Adrenal gland (tissue), 12 donors: ENCODE measurements around the gene AP2A1. TPM values are rescaled to one million over a fixed set of nuclear protein-coding genes. Genes with fewer than 3 reads are reported as not detected.

Experiments
- DNase-seq, 7 donors: peaks; one replicate each; pipeline ENCODE4 v3.0.0-alpha.2; 2019 to 2020
- H3K27ac ChIP-seq, 5 donors: fragments of 200-600 bp; sonication (generic) in 4 of 5; 1 replicate in 3 of 5; 2 replicates in 2 of 5; pipeline versions ENCODE4 v1.5.1 to v1.8.0; 2016 to 2020; ENCODE audit warnings: mild to moderate bottlenecking in 1 of 5
- H3K27me3 ChIP-seq: fragments of 200-600 bp; 2 replicates; pipeline ENCODE4 v1.8.0; 2021
- H3K36me3 ChIP-seq, 2 donors: fragments of 200-600 bp; replicated peaks in 1 of 2; 1 replicate in 1 of 2; 2 replicates in 1 of 2; pipeline versions ENCODE4 v1.5.1 to v1.8.0; 2018 to 2022
- H3K4me1 ChIP-seq, 2 donors: fragments of 200-600 bp; replicated peaks in 1 of 2; 1 replicate in 1 of 2; 2 replicates in 1 of 2; pipeline versions ENCODE4 v1.5.1 to v1.8.0; 2018 to 2021
- H3K4me3 ChIP-seq, 4 donors: fragments of 200-600 bp; sonication (generic) in 3 of 4; one replicate each; pipeline ENCODE4 v1.5.1; 2016 to 2018
- H3K9me3 ChIP-seq, 3 donors: fragments of 200-600 bp; sonication (generic) in 1 of 3; replicated peaks in 1 of 3; 1 replicate in 2 of 3; 2 replicates in 1 of 3; pipeline versions ENCODE4 v1.5.1 to v1.8.0; 2016 to 2021
- CTCF ChIP-seq, 6 experiments: fragments of 450-650 bp in 4 of 6; fragments of 200-600 bp in 2 of 6; sonication (generic) in 1 of 6; IDR thresholded peaks; 1 replicate in 5 of 6; 2 replicates in 1 of 6; pipeline versions ENCODE4 v1.5.1 to v1.8.0; 2016 to 2021; ENCODE audit warnings: antibody characterized with exemption in 6 of 6, mild to moderate bottlenecking in 2 of 6, moderate library complexity in 1 of 6
- POLR2A ChIP-seq, 2 donors: fragments of 450-650 bp; IDR thresholded peaks; one replicate each; pipeline ENCODE4 v1.6.1; 2017; ENCODE audit warnings: antibody characterized with exemption in 2 of 2, mild to moderate bottlenecking in 2 of 2, moderate library complexity in 1 of 2
- WGBS, 4 donors: extraction: QIAGEN DNeasy Blood & Tissue Kit in 2 of 4; methylation state at CpG; one replicate each; pipeline versions ENCODE4 v1.1.5 to v1.1.7; 2013 to 2017; 5-methylcytosine and 5-hydroxymethylcytosine counted together
- intact Hi-C, 2 donors: fragments of 100-400 bp; cut with DNase I; formaldehyde crosslinking; loops; one replicate each; pipeline versions ENCODE4 v1.14.1 to v1.15.0; 2022 to 2023
- polyA plus RNA-seq, 3 donors: library from polyadenylated mRNA; stranded (reverse); fragments of 200-250 nt in 2 of 3; fragments of 350-450 nt in 1 of 3; fragmentation: Illumina TruSeq in 1 of 3; extraction: RNeasy Lipid Tissue Mini Kit (QIAGEN cat#74804) in 1 of 3; gene quantifications; one replicate each; pipeline ENCODE4 v1.2.3, GENCODE V29; 2013 to 2014
- total RNA-seq, 9 donors: library from RNA; depleted of rRNA in 4 of 9; stranded (reverse); fragments of >200 nt in 4 of 9; fragments of 120-200 nt in 1 of 9; fragmentation: NEBNext Ultra II Directional in 1 of 9; extraction: Animal tissue kit (Norgen Biotek cat#: 25700) in 1 of 9; gene quantifications; one replicate each; pipeline versions ENCODE4 v1.1.0 to v1.2.4, GENCODE V29; 2013 to 2023
- donor health status: healthy with polysubstance abuse.
- donor health status: Bipolar disorder and iron deficiency.
- donor health status: DM: yes; HTN: yes; CAD: no.
- donor health status: DM: no; HTN: no; CAD: no.
- donor health status: DM: no; HTN: no; CAD: no.
- donor health status: DM: yes; HTN: yes; CAD: no.

AP2A1 gene
- total and polyA plus RNA-seq, 12 donors: 59.8 to 455 (median 239) TPM

- TF ChIP-seq CTCF (IDR thresholded peaks at IDR 0.05) (no peak), POLR2A (IDR thresholded peaks at IDR 0.05) (no peak)
- 90 to 96% (median 92%) methylated on average over 3 to 10 of the region's 10 CpGs for WGBS, 4 donors
- H3K9me3 ChIP-seq: no peaks in the 10 kb centered on the region
- H3K4me3 ChIP-seq: no peak overlapping the region
- no peaks in the 10 kb centered on the region for H3K27me3 ChIP-seq
- no peak overlapping the region for H3K27ac ChIP-seq
- DNase-seq: no peak
- no peaks in the 10 kb centered on the region for H3K4me1 ChIP-seq
- no peaks in the 10 kb centered on the region for H3K36me3 ChIP-seq
- intact Hi-C loops: no loop called here
These were observed 26.9 kb upstream of the AP2A1 start for GRCh38 chr19:49739933-49740332.

GRCh38 chr19:49741210-49741844 is 25.5 kb upstream of the AP2A1 start:
- H3K27me3 ChIP-seq: no peaks in the 10 kb centered on the region
- H3K36me3 ChIP-seq: no peaks in the 10 kb centered on the region
- 86 to 92% (median 89%) methylated on average over 9 of the region's 9 CpGs for WGBS, 4 donors
- no peaks in the 10 kb centered on the region for H3K9me3 ChIP-seq
- no peak overlapping the region for H3K27ac ChIP-seq
- no peak for TF ChIP-seq POLR2A (IDR thresholded peaks at IDR 0.05)
- no peak for TF ChIP-seq CTCF (IDR thresholded peaks at IDR 0.05)
- H3K4me3 ChIP-seq: no peak overlapping the region
- DNase-seq: no peak
- H3K4me1 ChIP-seq: no peaks in the 10 kb centered on the region
- intact Hi-C loops: no loop called here

- H3K27me3 ChIP-seq: no peaks in the 10 kb centered on the region
- intact Hi-C loops: no loop called here
- no peak for DNase-seq
- no peak overlapping the region for H3K27ac ChIP-seq
- no peaks in the 10 kb centered on the region for H3K9me3 ChIP-seq
- TF ChIP-seq CTCF (IDR thresholded peaks at IDR 0.05): no peak
- TF ChIP-seq POLR2A (IDR thresholded peaks at IDR 0.05): no peak
- WGBS, 4 donors: 95 to 97% (median 96%) methylated on average over 19 to 23 of the region's 23 CpGs
- H3K4me3 ChIP-seq: no peak overlapping the region
- H3K36me3 ChIP-seq: no peaks in the 10 kb centered on the region
- no peaks in the 10 kb centered on the region for H3K4me1 ChIP-seq
These were observed 21.8 kb upstream of the AP2A1 start for GRCh38 chr19:49744946-49745381.

GRCh38 chr19:49746206-49746958 is 20.4 kb upstream of the AP2A1 start:
- H3K27ac ChIP-seq: no peak overlapping the region
- DNase-seq: peak; percentile 53 to 84 (median 64)
- 53 to 67% (median 57%) methylated on average over 40 to 52 of the region's 52 CpGs for WGBS, 4 donors
- no peaks in the 10 kb centered on the region for H3K27me3 ChIP-seq
- intact Hi-C loops: no loop called here
- H3K9me3 ChIP-seq: no peaks in the 10 kb centered on the region
- H3K4me3 ChIP-seq: peak overlapping the region in 1 of 4 donors; percentile 1
- no peaks in the 10 kb centered on the region for H3K4me1 ChIP-seq
- H3K36me3 ChIP-seq: no peaks in the 10 kb centered on the region
- no peak for TF ChIP-seq CTCF (IDR thresholded peaks at IDR 0.05)
- TF ChIP-seq POLR2A (IDR thresholded peaks at IDR 0.05): no peak
